AG04450 (cell line): ENCODE results near the gene YLPM1. TPM values are rescaled to one million over a fixed set of nuclear protein-coding genes. Genes with fewer than 3 reads are reported as not detected.

Experiments used
- CTCF ChIA-PET: fragments of 300-600, 350-600 bp; formaldehyde crosslinking; extraction: SDS; loops from one replicate; lab custom pipeline; 2022; ENCODE audit warnings: antibody characterized with exemption, inconsistent platforms; lab: Charles Lee
- POLR2A ChIA-PET: fragments of 350-600 bp; formaldehyde crosslinking; extraction: SDS; loops from one replicate; lab custom pipeline; 2021; ENCODE audit warnings: antibody characterized with exemption, inconsistent platforms; lab: Yijun Ruan, JAX
- DNase-seq: peaks from one replicate; pipeline ENCODE4 v3.0.0-alpha.2; 2011; ENCODE audit warnings: low read depth, low spot score
- H3K27ac ChIP-seq: one replicate; pipeline ENCODE4 v1.5.1; 2012; ENCODE audit warnings: low read depth, low read length, control low read depth
- H3K27me3 ChIP-seq: one replicate; pipeline ENCODE4 v1.6.0; 2012; ENCODE audit warnings: low read length; ENCODE audit not compliant: control insufficient read depth, insufficient read depth
- H3K4me3 ChIP-seq: 2 replicates; pipeline ENCODE4 v1.5.1; 2011; ENCODE audit warnings: mild to moderate bottlenecking, low read depth, low read length, control low read depth
- H3K9me3 ChIP-seq: 2 replicates; pipeline ENCODE4 v1.5.1; 2012; ENCODE audit warnings: low read length; ENCODE audit not compliant: control insufficient read depth, insufficient read depth
- CTCF ChIP-seq: IDR thresholded peaks from 2 replicates; pipeline ENCODE4 v1.5.1; 2011; ENCODE audit warnings: low read depth, low read length, control low read depth, inconsistent platforms
- polyA plus RNA-seq: library from polyadenylated mRNA; depleted of rRNA; stranded (reverse); fragments of >200 nt; gene quantifications from 2 replicates; pipeline ENCODE4 v1.2.3, GENCODE V29; 2011

The YLPM1 gene
- polyA plus RNA-seq, 1 experiment = 15.3 TPM

- H3K27ac ChIP-seq = no peak overlapping the region
- no peaks in the 10 kb centered on the region for H3K27me3 ChIP-seq
- no peaks in the 10 kb centered on the region for H3K9me3 ChIP-seq
- POLR2A ChIA-PET = no interaction called here
- TF ChIP-seq CTCF = peak; percentile 22; the same call in 1 of the 2 replicates
- no peak overlapping the region for H3K4me3 ChIP-seq
- DNase-seq = no peak
- CTCF ChIA-PET = interaction anchor here (1.1 kb wide), 1 partner anchor 18 kb away, joined by 4 read pairs; no protein-coding TSS in a partner anchor
Observed at GRCh38 chr14:74843653-74844052, 80.5 kb downstream of the YLPM1 start.

GRCh38 chr14:74846168-74846567 lies 83.1 kb downstream of the YLPM1 start:
- ChIA-PET CTCF (interaction anchor here (1.4 to 2.2 kb wide), 2 partner anchors 13 to 15 kb away, joined by 3 to 10 read pairs; no protein-coding TSS in a partner anchor), POLR2A (no interaction called here)
- no peak for TF ChIP-seq CTCF
- DNase-seq = no peak
- H3K27me3 ChIP-seq = no peaks in the 10 kb centered on the region
- H3K27ac ChIP-seq = no peak overlapping the region
- H3K9me3 ChIP-seq = no peaks in the 10 kb centered on the region
- H3K4me3 ChIP-seq = no peak overlapping the region

- no peak for DNase-seq
- Histone ChIP-seq H3K4me3 (no peak overlapping the region), H3K27me3 (no peaks in the 10 kb centered on the region), H3K27ac (no peak overlapping the region), H3K9me3 (no peaks in the 10 kb centered on the region)
- no peak for TF ChIP-seq CTCF
- ChIA-PET POLR2A (interaction anchor here (0.9 kb wide), 1 partner anchor 12 kb away, joined by 3 read pairs; no protein-coding TSS in a partner anchor), CTCF (interaction anchor here (0.9 to 2.2 kb wide), 3 partner anchors 12 to 31 kb away, joined by 3 to 10 read pairs (median 3); no protein-coding TSS in a partner anchor)
Observed at GRCh38 chr14:74846968-74847665, 84.0 kb downstream of the YLPM1 start.

- TF ChIP-seq CTCF = no peak
- ChIA-PET CTCF (interaction anchor here (0.6 to 2.8 kb wide), 4 partner anchors 12 to 1487 kb away, joined by 3 to 27 read pairs (median 4); partner anchors contain the start of gene LTBP2), POLR2A (no interaction called here)
- no peak for DNase-seq
- no peak overlapping the region for H3K27ac ChIP-seq
- H3K9me3 ChIP-seq = no peaks in the 10 kb centered on the region
- no peak overlapping the region for H3K4me3 ChIP-seq
- H3K27me3 ChIP-seq = no peaks in the 10 kb centered on the region
Observed at GRCh38 chr14:74848768-74849167, 85.7 kb downstream of the YLPM1 start.

GRCh38 chr14:74852922-74853530 lies 89.9 kb downstream of the YLPM1 start:
- Histone ChIP-seq H3K4me3 (no peak overlapping the region), H3K9me3 (no peaks in the 10 kb centered on the region), H3K27me3 (no peaks in the 10 kb centered on the region), H3K27ac (peak overlapping the region; percentile 84)
- CTCF ChIA-PET = interaction anchor here (0.6 to 3.1 kb wide), 5 partner anchors 8 to 235 kb away, joined by 3 to 27 read pairs (median 4); no protein-coding TSS in a partner anchor
- peak; percentile 66 for DNase-seq
- no peak for TF ChIP-seq CTCF
- POLR2A ChIA-PET = interaction anchor here (1.3 kb wide), 1 partner anchor 33 kb away, joined by 7 read pairs; no protein-coding TSS in a partner anchor
